A673 (cell line): ENCODE measurements around the gene TSPOAP1.

Experiments
- EZH2 ChIP-seq: fragments of 200-600 bp; sonication (generic); IDR thresholded peaks from 2 replicates; pipeline ENCODE4 v1.6.1; 2017; ENCODE audit warnings: borderline replicate concordance, low read depth, mild to moderate bottlenecking, mixed read lengths, antibody characterized with exemption, low read length; ENCODE audit not compliant: poor library complexity, severe bottlenecking
- TF ChIP-seq, protein P1 (sequence below): fragments of 300-800, 200-600 bp; sonication (generic); conservative IDR thresholded peaks from 2 replicates; pipeline ENCODE4 v1.5.1; 2017; ENCODE audit warnings: low read depth, mild to moderate bottlenecking, antibody characterized with exemption, low read length, moderate library complexity, mixed read lengths

GRCh38 chr17:58281511-58282011 is 47.0 kb downstream of the TSPOAP1 start:
- TF ChIP-seq, protein P1, sequence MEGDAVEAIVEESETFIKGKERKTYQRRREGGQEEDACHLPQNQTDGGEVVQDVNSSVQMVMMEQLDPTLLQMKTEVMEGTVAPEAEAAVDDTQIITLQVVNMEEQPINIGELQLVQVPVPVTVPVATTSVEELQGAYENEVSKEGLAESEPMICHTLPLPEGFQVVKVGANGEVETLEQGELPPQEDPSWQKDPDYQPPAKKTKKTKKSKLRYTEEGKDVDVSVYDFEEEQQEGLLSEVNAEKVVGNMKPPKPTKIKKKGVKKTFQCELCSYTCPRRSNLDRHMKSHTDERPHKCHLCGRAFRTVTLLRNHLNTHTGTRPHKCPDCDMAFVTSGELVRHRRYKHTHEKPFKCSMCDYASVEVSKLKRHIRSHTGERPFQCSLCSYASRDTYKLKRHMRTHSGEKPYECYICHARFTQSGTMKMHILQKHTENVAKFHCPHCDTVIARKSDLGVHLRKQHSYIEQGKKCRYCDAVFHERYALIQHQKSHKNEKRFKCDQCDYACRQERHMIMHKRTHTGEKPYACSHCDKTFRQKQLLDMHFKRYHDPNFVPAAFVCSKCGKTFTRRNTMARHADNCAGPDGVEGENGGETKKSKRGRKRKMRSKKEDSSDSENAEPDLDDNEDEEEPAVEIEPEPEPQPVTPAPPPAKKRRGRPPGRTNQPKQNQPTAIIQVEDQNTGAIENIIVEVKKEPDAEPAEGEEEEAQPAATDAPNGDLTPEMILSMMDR, result no peak
- TF ChIP-seq EZH2, result no peak
